ENCODE data around the gene TTLL11.

The TTLL11 gene

GRCh38 chr9:122092611-122093506 is at the start of gene TTLL11:
TTLL11 (minus strand) TSS chr9:122093308; CDS start chr9:122093148, 160 bp downstream.
- H3K4me3 ChIP-seq (ENCODE audit: low read length), result peak within 1 kb of the TSS; percentile 76
- no peak for TF ChIP-seq CTCF (IDR thresholded peaks at IDR 0.05; ENCODE audit: insufficient read depth, low read depth, low read length, missing control alignments)
- DNase-seq (ENCODE audit: low read depth), result peak; percentile 96

- no peak for TF ChIP-seq CTCF (IDR thresholded peaks at IDR 0.05; ENCODE audit: insufficient read depth, low read depth, low read length, missing control alignments)
- H3K4me3 ChIP-seq (ENCODE audit: low read length), result no peak overlapping the region
- DNase-seq (ENCODE audit: low read depth), result no peak
Observed at GRCh38 chr9:122141671-122142070, 48.6 kb upstream of the TTLL11 start.

- H3K4me3 ChIP-seq (ENCODE audit: low read length), result no peak overlapping the region
- DNase-seq (ENCODE audit: low read depth), result peak; percentile 23
- no peak for TF ChIP-seq CTCF (IDR thresholded peaks at IDR 0.05; ENCODE audit: insufficient read depth, low read depth, low read length, missing control alignments)
Observed at GRCh38 chr9:122140368-122141193, 47.5 kb upstream of the TTLL11 start.

GRCh38 chr9:122138560-122139268 is 45.6 kb upstream of the TTLL11 start:
- H3K4me3 ChIP-seq (ENCODE audit: low read length), result no peak overlapping the region
- no peak for TF ChIP-seq CTCF (IDR thresholded peaks at IDR 0.05; ENCODE audit: insufficient read depth, low read depth, low read length, missing control alignments)

GRCh38 chr9:122135529-122135859 is 42.4 kb upstream of the TTLL11 start:
- no peak for TF ChIP-seq CTCF (IDR thresholded peaks at IDR 0.05; ENCODE audit: insufficient read depth, low read depth, low read length, missing control alignments)
- no peak overlapping the region for H3K4me3 ChIP-seq (ENCODE audit: low read length)
- no peak for DNase-seq (ENCODE audit: low read depth)

More at GRCh38 chr9:122138560-122139268, 45.6 kb upstream of the TTLL11 start:
- DNase-seq (ENCODE audit: low read depth), result peak; percentile 82

GRCh38 chr9:122134822-122135528 is 41.9 kb upstream of the TTLL11 start:
- peak; percentile 41 for DNase-seq (ENCODE audit: low read depth)
- TF ChIP-seq CTCF (IDR thresholded peaks at IDR 0.05; ENCODE audit: insufficient read depth, low read depth, low read length, missing control alignments), result no peak
- no peak overlapping the region for H3K4me3 ChIP-seq (ENCODE audit: low read length)
